Embryonic facial prominence (tissue), 1 donor: Measurements from ENCODE around the gene KLK10.

Source experiments
- DNase-seq: peaks from one replicate; pipeline ENCODE4 v3.0.0-alpha.2; 2016; ENCODE audit errors: extremely low spot score

KLK10 gene

DNA sequence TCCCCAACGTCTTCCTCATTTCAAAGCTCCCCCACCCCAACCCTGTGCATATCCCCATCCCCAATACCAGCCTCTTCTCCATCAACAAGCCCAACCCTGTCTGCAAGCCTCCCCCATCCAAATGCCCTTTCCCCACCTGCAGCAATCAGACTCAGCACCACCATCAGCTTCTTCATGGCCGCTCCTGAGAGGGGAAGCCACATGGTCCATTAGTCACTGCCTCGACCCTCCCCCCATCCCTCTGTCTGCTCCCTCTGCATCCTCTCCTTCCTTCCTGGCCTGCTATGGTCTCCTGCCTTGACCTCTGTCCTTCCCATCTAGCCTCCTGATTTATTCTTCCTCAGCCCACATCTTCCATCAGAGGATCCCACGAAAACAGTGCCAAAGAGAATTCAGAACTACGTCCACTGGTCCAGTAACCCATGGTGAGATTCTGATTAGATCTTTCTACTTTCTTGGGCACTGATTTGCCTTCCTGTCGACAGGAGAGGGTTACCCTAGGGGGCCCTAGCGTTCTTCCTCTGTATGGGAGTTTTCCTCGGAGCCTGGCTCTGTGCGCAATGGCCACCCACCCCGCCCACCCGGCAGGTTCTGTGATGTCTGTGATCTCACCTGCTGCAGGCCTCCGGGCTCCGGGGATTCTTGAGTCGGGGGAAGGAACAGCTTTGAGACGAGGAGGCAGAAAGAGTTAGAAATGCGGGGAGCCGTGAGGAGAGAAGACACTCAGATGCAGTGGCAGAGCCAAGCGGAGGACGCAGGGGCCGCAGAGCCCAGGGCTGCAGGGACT is 51.4 kb downstream of the KLK10 start:
- DNase-seq, result no peak

GRCh38 chr19:50964266-50964665 is 55.2 kb downstream of the KLK10 start:
- DNase-seq, result no peak

DNA sequence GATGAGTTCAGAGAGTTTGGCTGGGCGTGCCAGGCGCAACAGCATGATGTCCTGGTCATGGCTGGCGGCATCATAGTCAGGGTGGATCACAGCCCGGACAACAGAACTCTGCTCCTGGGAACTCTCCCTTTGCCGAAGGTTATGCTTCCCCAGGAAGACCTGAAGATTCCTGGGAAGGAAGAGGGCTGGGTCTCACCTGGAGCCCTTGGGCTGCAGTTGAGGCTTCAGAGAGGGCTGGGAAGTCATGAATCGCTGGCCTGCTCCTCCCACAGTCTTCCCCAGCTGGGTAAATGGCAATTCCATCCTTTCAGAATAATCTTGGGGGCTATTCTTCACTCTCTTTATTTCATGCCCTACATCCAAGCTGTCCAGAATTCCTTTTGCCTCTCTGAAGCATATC is 56.1 kb downstream of the KLK10 start:
- DNase-seq, result no peak
